Activated T-cell treated with anti-CD3 and anti-CD28 coated beads, Interleukin-2, amount 50 U/mL, for 1 hour (primary cell): Measurements from ENCODE around the gene EHMT2.
"Not testable (repeated sequence)": the region's sequence is repeated elsewhere in the genome, so short reads cannot be mapped to it uniquely, and the experiment has no call there.

ENCODE experiments used
- DNase-seq: peaks from one replicate; pipeline ENCODE4 v3.0.0-alpha.2; 2020

The EHMT2 gene

DNA sequence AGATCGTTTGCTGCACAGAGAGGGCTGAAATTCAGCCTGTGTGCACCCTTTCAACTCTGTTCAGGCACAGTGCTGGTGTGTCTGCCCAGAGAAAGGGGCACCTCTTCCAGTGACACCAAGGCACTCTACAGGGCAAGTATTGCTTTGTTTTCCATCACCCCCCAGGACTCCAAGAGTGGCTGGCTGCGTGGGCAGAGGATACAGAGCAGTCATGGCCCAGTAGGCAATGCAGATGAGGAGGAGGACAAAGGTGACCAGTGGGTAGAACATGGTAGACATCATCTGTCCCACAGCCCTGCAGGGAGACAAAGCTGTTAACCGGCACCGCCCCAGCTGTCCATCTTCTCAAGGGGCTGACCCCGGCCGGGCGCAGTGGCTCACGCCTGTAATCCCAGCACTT, 28.2 kb downstream of the EHMT2 start:
- DNase-seq = no peak

DNA sequence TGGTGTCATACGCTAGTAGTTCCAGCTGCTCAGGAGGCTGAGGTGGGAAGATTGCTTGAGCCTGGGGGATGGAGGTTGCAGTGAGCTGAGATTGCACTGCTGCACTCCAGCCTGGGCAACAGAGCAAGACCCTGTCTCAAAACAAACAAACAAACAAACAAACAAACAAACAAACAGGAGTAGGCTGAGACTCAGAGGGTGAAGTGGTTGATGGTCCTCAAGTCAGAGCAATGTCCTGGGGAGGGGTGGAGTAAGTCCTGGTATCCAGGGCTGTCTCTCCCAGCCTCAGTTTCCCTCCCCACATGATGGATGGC, 28.9 kb downstream of the EHMT2 start:
- not testable (repeated sequence) for DNase-seq

DNA sequence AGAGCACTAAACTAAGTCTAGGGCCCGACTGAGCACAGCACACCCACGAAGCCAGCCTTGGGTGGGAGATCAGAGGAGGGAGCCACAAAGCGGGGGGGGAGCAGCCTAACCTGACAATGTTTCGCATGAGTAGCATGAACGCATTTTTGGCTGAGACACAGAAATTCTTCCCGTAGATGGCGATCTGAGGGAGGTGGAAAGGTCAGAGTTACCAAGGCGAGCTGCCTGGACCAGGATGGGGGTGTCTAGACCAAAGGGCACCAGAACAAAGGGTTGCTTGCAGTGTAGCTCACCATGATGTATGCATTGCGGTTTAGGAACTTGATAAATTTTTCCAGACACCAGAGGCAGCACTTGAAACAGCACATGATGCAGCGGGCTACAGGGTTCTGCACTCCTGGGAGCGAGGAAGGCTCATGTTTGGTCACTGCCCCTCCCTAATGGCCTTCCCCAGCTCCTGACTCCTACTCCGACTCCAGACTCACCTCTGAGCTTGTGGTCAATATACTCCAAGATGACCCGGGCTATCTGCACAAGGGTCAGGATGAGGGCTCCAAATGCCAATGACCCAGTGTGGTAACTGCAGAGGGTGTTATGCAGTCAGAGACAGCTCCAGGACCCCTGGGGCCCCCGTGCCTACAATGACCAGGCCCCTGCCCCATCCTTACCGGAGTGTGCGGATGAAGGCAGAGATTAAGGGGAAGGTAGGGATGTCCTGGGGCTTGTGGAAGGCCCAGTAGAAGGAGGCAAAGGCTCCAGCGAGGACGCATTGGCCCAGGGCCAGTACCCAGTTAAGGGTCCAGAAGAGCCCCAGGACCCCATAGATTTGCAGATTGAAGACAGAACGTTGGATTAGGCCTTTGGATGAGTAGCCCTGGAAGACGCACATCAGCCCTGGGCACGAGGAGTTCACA, 32.0 kb downstream of the EHMT2 start:
- DNase-seq = no peak

GRCh38 chr6:31864818-31865204, 32.7 kb downstream of the EHMT2 start:
- DNase-seq = no peak

- not testable (repeated sequence) for DNase-seq
These were observed 33.4 kb downstream of the EHMT2 start for GRCh38 chr6:31864123-31864562.

- peak; percentile 96 for DNase-seq
These were observed 34.9 kb downstream of the EHMT2 start, which contains the start of gene NEU1 for GRCh38 chr6:31862344-31863235. Gene NEU1, minus strand, starts transcription at chr6:31862821. Its CDS starts 45 bp downstream, at chr6:31862776.

DNA sequence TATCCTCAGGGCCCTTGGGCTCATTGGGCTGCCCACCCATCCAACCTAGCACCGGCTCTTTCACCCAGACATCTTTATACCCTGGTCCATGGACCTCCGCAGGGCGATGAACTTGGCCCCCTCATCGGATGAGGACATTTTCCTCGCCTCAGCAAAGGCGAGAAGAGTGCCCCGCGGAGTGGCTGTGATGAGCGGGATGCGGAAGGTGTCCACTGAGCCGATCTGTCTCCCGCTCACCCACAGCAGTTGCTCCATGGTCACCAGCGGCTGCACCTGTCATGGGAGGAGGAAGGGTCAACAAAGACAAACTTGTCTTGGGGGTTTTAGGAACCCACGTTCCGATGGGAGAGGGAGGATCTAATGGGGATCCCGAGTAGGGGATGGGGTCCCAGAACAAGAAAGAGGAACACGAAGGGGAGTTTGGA, 35.6 kb downstream of the EHMT2 start:
- DNase-seq = no peak

DNA sequence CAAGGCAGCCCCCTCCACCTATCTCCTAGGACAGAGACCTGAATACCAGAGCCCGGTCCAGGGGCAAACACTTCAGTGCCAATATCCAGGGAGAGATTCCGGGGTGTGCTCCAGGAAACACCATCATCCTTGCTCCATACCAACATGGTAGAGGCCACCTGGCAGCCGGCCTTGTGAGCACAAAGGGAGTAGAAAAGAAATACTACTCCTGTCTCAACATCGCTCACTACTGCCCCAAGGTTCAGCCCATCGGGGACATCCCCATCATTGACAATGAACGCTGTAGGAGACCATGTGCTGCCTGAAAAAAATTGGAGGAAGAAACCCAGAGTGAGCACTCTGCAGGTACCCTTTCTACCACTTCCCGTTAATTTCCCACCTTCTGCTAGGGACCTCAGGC, 36.3 kb downstream of the EHMT2 start:
- DNase-seq = no peak

- DNase-seq = no peak
These were observed 37.1 kb downstream of the EHMT2 start for GRCh38 chr6:31860349-31860748.

- DNase-seq = no peak
These were observed 37.6 kb downstream of the EHMT2 start for GRCh38 chr6:31859923-31860322.

- DNase-seq = no peak
These were observed 38.8 kb downstream of the EHMT2 start for GRCh38 chr6:31858707-31859106.

DNA sequence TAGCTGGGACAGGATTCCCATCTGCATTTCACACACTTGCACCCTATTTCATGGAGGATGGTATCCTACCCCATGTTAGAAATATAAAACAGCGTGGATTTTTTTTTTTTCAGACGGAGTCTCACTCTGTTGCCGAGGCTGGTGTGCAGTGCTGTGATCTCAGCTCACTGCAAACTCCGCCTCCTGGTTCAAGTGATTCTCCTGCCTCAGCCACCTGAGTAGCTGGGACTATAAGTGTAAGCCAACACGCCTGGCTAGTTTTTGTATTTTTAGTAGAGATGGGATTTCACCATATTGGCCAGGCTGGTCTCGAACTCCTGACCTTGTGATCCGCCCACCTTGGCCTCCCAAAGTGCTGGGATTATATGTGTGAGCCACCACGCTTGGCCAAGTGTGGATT, 39.7 kb downstream of the EHMT2 start:
- DNase-seq = not testable (repeated sequence)

- DNase-seq = not testable (repeated sequence)
These were observed 45.3 kb downstream of the EHMT2 start for GRCh38 chr6:31851980-31852718.

DNA sequence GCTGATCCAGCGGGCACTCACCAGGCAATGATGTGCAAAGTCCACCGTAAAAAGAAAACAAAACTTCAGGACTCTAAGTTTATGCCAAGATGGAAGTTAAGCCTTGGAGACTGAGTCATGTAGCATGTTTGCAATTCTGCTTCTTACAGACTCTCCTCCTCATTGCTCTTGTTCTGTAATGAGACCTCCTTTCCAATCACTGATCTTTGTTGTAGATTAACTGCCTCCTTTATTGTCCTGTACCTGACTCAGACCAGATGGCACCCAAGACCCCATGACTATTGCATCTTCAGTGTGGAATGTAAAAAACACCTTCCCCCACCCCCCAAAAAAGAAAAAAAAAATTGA, 46.0 kb downstream of the EHMT2 start:
- no peak for DNase-seq

- DNase-seq = no peak
These were observed 46.6 kb downstream of the EHMT2 start for GRCh38 chr6:31850765-31851484.

DNA sequence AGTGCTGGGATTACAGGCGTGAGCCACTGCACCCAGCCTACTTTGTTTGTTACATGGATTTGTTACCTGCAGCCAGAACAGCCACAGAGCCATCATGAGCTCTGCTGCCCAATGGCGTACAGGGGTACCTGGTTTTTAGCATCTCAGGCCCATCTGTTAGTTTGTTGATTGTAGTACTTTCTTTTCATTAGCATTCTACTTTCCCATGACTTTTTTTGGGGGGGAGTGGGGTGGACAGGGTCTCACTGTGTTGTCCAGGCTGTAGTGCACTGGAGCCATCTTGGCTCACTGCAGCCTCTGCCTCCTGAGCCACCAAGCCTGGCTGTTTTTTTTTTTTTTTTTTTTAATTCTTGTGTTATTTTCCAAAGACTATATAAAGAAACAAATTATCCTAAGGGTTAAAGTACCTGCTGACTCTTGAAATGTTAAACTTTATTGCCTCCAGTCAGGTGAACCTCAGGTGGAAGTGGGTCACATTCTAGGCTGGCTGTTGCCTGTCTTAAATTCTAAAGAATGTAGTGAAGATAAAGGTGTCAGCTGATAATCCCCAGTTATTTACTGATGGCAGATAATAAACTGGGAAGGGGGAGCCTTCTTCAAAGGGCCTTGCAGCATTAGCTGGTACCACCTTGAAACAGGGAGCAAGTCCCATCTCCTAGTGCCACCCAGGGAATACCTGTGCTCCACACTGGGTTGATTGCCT, 50.1 kb downstream of the EHMT2 start:
- no peak for DNase-seq

GRCh38 chr6:31844507-31844906, 53.0 kb downstream of the EHMT2 start:
- no peak for DNase-seq

DNA sequence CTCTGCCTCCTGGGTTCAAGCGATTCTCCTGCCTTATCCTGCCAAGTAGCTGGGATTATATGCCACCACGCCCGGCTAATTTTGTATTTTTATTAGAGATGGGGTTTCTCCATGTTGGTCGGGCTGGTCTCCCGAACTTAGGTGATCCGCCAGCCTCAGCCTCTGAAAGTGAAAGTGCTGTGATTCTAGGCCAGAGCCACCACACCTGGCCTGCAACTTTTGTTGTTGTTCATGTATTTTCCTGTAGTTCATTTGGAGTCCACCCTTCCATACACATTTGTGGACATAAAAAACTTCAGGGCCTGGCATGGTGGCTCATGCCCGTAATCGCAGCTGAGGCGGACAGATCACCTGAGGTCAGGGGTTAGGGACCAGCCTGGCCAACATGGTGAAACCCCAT, 55.4 kb downstream of the EHMT2 start:
- DNase-seq = no peak

GRCh38 chr6:31839779-31840126, 57.7 kb downstream of the EHMT2 start:
- not testable (repeated sequence) for DNase-seq

- DNase-seq = no peak
These were observed 58.5 kb downstream of the EHMT2 start for GRCh38 chr6:31838968-31839367.

DNA sequence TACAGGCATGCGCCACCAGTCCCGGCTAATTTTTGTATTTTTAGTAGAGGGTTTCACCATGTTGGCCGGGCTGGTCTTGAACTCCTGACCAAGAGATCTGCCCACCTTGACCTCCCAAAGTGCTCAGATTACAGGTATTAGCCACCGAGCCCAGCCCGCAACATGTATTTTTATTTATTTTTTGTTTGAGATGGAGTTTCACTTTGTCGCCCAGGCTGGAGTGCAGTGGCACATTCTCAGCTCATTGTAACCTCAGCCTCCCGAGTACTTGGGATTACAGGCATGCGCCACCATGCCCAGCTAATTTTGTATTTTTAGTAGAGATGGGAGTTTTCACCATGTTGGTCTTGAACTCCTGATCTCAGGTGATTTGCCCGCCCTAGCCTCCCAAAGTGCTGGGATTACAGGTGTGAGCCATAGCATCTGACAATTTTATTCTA, 59.4 kb downstream of the EHMT2 start:
- DNase-seq = not testable (repeated sequence)
